Heart left ventricle (tissue), 13 donors: ENCODE measurements around the gene MSI2.

Experiments
- POLR2A ChIP-seq, 2 donors: fragments of 450-650 bp; IDR thresholded peaks; one replicate each; pipeline ENCODE4 v1.6.1; 2017; ENCODE audit warnings: antibody characterized with exemption in 2 of 2, mild to moderate bottlenecking in 2 of 2, moderate library complexity in 2 of 2
- TF ChIP-seq, protein P1 (sequence below), 12 donors: fragments of 200-600 bp; sonication (generic) in 4 of 12; IDR thresholded peaks; one replicate each; pipeline versions ENCODE4 v1.5.0 to v1.8.0; 2018 to 2022; ENCODE audit warnings: antibody characterized with exemption in 12 of 12, mild to moderate bottlenecking in 5 of 12
- donor health status: ischemic (EF 13 %, LVEDD 7.1; RV severe dilation, severe dysfunction).
- donor health status: DM: no; HTN: yes; CAD: no.
- donor health status: DM: no; HTN: no; CAD: no.
- donor health status: ischemic (EF 25% LVEDD 6.9; RV normal size, moderate dysfunction).
- donor health status: ischemic (EF 25% LVEDD 5.7; RV mildly dilated, moderate dysfunction).
- donor health status: ischemic (EF 35%, LVEDD 5.7; RV mildly dilated, moderate dysfunction).
- donor health status: nonischemic (EF 11% LVEDD 7.7; RV severe dilation, severe dysfunction).
- donor health status: DM: yes; HTN: yes; CAD: no.
- donor health status: PGD.
- donor health status: ischemic (EF 29% LVEDD 5.4; RV normal size, mild dysfunction).
- donor health status: nonischemic (EF 23%, LVEDD 6.1; RV moderate dilation, normal function).

- TF ChIP-seq, protein P1, sequence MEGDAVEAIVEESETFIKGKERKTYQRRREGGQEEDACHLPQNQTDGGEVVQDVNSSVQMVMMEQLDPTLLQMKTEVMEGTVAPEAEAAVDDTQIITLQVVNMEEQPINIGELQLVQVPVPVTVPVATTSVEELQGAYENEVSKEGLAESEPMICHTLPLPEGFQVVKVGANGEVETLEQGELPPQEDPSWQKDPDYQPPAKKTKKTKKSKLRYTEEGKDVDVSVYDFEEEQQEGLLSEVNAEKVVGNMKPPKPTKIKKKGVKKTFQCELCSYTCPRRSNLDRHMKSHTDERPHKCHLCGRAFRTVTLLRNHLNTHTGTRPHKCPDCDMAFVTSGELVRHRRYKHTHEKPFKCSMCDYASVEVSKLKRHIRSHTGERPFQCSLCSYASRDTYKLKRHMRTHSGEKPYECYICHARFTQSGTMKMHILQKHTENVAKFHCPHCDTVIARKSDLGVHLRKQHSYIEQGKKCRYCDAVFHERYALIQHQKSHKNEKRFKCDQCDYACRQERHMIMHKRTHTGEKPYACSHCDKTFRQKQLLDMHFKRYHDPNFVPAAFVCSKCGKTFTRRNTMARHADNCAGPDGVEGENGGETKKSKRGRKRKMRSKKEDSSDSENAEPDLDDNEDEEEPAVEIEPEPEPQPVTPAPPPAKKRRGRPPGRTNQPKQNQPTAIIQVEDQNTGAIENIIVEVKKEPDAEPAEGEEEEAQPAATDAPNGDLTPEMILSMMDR (IDR thresholded peaks at IDR 0.05), result no peak
- TF ChIP-seq POLR2A (IDR thresholded peaks at IDR 0.05), result no peak
Measured at GRCh38 chr17:57620576-57620975, 364.3 kb downstream of the MSI2 start.
